Activated CD4-positive, alpha-beta T cell treated with anti-CD3 and anti-CD28 coated beads for 4 hours (primary cell): ENCODE measurements around the gene NDUFA13.
A peak's percentile ranks its signal among the peaks of the same experiment; 100 is the strongest.
"Not testable (repeated sequence)": the region's sequence is repeated elsewhere in the genome, so short reads cannot be mapped to it uniquely, and the experiment has no call there.

Experiments
- DNase-seq, 2 donors: peaks; one replicate each; pipeline ENCODE4 v3.0.0-alpha.2; 2020

The NDUFA13 gene

DNA sequence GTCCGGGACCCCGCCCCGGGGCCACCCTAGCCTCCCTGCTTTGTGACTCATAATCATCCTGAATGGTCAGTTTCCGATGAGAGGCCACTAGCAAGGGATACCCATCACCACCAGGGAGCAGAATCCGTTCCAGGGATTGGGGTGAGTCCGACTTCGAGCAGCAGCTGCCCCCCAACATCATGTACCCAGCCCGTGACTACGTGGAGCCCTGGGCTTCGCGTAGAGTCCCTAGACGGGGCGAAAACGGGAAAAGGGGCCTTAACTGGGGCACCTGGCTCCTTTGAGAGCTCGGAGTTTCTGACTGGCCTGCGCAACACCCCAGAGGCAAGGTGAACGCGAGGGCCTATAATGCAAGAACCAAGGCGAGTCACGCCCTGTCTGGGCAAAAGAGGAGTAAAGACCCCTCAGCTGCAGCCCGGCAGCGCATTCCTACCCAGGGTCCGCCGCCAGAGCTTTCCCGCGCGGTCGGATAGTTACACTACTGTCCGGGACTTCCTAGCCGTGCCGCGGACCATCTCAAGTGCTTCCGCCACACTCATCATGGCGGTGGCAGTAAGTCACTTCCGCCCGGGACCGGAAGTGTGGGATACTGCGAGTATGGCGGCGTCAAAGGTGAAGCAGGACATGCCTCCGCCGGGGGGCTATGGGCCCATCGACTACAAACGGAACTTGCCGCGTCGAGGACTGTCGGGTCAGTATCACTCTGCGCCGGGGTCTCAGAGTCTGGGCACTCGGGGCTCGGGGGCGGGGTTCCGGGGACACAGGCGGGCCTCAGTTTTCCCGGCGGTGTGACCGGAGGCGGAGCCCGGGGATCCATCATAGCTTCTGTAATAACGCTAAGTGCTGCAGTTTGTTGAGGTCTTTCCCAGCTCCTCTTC is at the start of gene NDUFA13:
NDUFA13 (plus strand) TSS at position 584 of the 878 bp plus-strand sequence; CDS start at position 598, 14 bp downstream.
- DNase-seq, result peak; percentile 87 to 94

DNA sequence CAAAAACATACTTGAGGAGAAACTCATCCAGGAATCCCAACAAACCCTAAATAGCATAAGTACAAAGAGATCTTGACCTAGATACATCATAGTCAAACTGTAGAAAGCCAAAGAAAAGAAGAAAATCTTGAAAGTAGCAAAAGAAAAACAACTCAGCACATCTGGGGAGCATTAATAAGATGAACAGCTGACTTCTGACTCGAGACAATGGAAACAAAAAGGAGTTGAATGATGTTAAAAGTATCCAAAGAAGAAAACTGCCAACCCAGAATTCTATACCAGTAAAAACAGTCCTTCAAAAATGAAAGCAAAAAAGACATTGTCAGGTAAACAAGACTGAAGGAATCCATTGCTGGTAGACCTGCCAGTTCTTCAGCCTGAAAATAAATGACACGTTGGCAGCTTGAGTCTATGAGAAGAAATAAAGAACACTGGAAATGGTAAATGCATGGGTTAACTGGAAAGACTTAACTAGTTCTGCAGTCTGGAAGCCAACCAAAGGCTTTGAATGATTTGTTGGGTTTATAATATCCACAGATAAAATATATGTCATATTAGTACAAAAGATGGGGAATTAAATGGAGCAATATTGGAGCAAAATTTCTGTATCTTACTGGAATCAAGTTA is 47.5 kb upstream of the NDUFA13 start:
- no peak for DNase-seq

DNA sequence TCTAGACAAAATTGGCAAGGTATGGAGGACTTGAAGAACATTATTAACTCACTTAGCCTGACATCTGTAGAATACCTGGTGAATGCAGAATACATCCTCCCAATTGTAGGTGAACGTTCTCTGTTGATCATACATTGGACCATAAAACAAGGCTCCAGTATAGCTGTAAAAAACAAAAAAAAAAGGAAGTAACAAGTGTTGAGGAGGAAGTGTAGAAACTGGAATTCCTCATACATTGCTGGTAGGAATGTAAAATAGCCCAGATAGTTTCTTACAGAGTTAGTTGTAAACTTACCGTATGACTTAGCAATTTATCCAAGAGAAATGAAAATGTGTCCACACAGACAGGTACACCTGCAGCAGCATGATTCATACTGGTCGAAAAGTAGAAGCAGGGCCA is 45.4 kb upstream of the NDUFA13 start:
- no peak for DNase-seq

DNA sequence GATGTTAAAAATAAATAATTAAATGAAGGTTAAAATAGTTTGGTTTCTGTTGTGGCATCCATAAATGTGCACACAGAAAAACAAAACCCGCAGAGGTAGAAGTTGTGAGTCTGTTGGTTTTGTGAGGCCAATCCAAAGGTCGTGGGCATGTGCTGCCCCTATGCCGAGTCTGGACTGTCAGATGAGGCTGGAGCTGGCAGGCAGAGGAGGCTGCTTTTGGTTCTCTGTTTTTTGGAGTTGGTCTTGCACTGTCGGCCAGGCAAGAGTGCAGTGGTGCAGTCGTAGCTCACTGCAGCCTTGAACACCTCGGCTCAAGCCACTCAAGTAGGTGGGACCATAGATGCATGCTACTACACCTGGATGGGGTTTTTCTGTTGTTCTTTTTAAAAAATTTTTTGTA is 44.3 kb upstream of the NDUFA13 start:
- DNase-seq, result no peak

DNA sequence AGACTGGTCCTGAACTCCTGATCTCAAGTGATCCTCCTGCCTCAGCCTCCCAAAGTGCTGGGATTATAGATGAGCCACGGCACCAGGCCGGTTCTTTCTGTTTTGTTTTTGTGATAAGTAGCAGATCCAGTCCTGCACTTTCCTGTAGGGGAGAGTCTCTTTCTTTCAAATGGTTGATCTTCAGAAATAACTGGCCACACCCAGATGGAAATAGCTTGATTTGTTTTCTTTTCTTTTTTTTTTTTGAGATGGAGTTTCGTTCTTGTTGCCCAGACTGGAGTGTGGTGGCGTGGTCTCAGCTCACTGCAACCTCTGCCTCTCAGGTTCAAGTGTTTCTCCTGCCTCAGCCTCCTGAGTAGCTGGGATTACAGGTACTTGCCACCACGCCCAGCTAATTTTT is 43.9 kb upstream of the NDUFA13 start:
- not testable (repeated sequence) for DNase-seq

DNA sequence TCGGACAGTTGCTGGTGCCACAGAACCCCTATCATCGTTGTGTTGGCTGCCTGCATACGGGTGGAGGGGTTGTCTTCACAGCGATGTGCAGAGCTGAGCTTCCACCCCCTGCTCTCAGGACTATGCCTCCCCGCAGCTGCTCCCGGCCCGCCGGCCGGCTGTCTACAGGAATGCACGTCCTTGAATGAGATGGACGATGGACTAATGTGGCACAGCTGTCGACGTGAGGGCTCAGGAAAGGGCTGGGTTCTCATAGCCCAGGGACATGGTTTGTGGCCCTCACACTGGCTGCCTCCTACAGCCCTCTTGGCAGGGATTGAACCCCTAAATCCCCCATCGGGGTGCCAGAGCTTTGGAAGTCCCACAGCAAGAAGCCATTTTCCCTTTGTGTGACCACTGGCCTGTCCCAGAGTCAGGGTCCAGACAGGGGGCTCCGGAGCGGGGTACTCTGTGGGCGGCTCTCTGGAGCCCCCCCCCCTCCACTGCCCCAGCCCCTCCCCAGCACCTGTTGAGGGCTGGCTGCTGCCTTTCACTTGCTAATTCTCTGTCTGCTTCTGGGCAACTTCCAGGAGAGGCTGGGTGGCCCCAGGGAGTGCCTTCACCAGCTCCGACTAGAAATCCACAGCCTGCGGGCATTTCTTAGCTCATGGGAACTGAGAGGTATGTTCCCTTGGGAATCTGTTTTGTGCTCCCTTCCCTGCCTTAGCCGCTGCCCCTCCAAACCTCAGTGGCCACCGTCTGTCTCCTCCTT is 40.8 kb upstream of the NDUFA13 start:
- no peak for DNase-seq

DNA sequence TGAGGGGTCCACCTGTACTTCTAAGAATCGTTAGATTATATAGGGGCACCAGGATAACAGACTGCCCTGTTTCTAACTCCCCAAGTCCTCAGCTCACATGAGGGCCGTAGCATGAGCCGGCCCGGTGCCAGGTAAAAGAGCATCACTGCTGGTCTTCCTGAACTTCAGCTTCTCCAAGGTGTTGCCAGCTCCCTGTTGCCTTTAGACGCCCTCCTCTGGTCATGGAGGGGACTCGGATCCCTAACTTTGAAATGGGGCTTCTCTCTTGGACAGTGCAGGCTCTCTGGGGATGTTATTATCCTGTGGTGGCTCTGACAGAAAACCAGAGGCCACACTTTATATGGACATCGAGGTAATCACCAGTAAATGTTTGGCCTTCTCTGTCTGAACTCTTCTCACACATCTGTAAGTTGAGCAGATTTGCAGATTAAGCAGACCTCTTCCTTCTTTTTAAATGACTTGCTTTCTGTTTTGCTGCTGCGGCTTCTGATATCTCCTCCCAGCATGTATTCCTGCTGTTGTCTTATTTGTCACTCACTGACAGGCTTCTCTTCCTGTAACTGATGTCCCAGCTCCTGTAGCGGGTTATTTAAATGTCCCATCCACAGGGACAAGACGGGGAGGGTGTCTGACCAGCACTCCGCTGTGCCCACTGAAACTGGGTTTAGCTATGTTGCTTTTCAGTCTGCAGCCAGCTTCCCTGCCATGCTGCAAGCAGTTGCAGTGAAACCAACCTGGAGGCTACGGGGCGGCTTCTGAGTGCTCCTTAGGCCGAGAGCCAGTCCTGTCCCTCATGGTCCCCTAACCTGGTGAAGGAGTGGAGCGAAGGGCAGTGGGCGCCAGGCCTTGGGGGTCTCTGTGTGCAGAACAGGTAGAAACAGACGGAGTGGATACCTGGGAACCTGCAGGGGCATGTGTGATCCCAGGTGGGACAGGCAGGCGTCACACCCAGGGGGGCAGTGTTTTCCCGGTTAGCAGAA is 39.9 kb upstream of the NDUFA13 start:
- no peak for DNase-seq

DNA sequence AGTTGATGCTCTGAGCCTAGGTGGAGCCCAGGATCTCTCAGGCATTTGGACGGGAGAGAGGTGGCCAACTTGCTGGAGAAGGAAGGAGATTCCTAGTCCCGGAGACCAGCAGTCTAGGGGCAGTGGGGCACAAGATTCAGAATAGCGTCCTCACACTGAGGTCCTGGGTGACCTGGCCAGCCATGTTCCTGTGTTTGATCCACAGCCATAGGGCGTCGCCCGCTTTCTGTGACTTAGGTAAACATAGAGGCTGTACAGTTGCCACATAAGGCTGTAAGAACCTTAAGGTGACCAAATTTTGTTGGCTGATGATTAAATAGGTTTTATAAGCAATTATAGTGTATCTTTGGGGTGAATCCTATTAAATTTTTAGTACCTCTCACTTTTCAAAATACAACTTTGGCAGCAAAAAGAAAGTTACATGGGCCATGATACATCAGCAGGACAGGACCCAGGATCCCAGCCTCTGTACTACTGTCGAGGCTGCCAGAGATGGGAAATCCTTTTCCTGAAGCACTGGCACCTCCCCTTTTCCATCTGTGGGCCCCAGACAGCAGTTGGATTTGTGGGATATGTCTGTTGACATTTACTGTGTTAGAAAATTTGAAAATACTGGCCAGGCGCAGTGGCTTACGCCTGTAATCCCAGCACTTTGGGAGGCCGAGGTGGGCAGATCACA is 38.2 kb upstream of the NDUFA13 start:
- no peak for DNase-seq

DNA sequence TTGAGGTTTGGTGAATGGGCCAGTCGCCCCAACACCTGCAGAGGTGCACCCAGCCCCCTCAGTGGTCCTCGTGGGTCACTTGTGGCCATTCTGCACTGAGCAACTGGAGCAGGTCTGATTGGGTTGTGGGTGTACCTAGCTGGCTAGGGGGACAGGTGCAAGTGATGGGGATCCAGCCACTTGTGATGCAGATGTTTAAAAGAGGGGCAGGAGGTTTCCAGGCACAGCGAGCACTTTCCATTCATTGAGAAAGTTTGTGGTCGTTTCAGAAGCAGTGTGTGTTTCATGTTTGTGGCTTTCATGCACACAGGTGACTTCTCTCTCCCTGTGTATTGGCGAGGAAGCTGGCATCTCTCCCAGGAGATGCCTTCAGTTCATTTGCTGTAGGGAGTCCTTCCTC is 35.3 kb upstream of the NDUFA13 start:
- no peak for DNase-seq

DNA sequence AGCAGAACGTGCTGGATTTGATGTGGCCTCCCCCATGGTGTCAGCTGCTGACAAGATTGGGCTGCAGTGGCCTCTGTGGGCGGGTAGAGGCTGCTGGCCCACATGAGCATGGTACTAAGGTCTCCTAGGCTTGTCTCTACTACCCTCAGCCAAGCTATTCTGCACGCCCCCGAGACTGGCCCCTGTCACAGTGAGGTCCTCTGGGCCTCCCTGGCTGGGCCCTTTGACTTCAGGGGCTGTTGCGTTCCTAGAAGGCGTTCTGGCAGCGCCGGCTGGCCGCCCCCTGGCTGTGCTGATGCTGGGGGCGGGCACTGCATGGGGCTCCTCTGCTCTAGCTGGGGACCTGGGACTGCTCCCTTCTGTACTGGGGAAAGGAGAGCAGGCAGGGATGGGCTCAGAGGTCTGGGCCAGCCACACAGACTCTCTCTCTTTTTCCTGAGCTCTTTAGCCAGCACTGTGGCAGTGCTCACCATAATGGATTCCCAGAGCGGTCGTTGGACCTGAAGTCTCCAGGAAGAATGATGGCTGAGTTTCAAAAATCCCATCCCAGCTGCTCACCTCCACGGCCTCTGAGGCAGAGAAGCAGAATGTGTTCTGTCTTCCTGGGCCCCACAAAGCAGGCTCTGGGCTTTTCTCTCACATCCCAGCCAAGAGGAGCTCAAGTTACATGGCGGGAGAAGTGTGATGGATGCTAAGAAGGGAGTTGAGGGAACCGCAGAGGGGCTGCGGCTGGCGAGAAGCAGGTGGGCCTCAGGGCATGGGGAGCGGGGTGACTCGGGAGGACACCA is 33.0 kb upstream of the NDUFA13 start:
- no peak for DNase-seq

DNA sequence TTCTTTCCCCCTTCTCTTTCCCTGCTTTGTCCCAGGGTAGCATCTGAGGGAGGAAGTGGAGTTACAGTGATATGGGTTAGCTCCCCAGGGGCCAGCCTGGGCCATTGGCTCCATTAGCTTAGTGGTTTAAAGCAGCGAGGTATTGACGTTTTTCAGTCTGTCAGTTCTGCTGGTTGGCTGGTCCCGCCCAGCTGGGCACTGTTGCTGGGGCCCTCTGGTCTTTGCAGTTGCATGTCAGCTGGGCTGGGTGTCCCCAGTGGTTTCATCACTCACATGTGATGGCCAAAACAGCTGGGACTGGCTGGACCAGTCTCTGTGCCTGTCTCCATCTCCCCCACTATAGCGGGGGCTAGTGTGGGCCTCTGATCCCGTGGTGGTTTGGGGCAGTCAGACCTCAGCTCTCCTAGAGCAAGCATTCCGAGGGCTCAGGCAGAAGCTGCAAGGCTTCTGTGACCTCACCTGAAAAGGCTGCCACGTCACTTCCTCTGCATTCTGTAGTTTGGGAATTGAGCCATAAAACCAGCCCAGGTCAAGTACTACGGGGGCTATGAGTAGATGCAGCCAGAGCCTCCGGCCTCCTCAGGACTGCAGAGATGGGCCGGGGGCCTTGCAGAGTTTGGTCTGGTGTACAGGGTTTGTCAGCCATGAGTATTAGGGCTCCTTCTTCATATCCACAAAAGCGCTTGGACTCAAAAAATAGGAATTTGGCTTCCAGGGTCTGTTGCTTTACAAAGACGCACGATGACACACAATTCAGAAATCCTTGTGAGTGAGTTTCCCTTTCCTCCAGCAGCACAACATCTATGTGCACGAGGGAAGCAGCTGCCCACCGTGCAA is 30.6 kb upstream of the NDUFA13 start:
- DNase-seq, result no peak

DNA sequence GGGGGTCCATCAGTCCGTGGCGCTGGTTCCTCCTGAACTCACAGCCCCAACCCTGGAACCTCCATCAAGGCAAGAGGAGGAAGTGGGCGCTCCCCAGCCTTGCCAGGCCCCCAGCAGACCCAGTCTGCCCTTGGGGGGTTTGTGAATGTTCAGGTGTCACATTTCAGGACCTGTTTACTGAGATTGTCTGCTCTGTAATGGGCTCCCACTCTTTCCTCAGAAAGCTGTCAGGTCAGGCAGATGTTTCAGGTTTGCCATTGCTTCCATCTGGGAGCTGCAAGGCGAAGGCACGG is 30.1 kb upstream of the NDUFA13 start:
- no peak for DNase-seq

DNA sequence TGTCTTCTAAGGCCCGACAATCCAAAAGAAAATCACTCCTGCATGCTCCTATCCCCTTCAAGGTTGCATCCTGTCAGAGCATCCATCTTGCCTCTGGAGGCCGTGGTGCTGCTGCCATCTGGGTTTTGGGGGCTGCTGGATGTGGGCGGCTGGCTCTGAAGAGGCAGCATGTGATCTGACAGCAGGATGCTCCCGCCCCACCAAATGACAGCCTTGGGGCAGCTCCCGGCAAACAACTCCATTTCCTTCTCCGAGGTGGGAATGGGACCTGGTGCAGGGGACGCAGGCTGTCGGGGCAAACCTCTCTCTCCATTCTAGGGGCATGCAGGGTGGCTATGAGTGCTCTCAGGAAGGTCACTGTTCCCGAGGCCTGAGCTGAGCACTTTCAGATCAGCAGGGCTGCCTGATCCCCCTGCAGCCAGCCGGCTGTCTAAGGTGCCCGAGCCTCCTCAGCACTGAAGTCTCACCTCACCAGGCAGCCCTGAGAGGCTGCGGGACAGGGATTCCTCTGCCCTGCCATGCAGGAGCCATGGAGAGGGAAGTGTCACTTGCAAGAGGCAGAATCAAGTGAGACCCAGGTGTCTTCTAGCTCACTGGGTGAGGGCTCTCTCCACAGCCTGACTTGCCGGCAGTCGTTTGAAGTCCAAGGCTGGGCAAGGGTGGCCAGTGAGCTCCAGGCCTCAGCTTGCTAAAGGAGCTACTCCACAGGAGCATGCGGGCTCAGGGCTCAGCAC is 29.5 kb upstream of the NDUFA13 start:
- DNase-seq, result no peak

DNA sequence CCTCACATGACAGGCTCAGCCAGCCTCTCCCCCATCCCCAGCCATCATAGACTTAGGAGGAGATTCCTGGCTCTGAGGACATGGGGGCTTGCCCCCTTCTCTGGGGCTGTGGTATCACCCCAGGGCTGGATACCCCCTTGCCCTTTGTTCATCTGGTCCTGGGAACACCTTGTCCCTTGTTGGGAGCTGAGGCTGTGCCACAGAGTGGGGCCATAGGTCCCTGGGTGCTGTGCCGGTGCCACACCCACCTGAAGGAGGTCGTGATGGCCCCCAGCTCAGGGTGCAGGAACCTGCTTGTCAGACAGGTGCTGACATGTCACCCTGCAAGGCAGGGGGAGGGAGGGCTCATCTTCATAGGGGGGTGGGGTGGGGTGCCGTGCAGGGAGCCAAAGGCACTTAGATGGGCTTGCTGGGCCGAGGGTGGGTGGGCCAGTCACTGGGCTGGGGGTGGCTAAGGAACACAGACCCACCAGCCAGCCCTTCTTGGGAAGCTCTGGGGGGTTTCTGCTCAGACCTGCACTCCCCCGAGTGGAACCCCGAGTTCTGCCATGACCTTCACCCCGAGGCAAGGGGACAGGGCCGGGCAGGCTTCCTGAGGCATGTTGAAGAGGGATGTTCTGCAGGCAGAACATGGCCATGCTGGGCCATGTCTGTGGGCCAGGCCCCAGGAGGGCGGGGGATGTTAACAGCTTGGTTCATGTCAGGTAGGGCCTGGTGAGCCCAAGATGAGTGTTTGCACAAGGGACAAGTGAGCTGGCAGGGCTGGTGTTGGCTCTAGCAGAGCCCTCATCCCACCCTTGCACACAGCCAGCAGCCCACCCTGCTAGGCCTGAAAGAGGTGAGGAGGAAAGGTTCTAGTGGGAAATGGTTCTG is 28.7 kb upstream of the NDUFA13 start:
- no peak for DNase-seq

DNA sequence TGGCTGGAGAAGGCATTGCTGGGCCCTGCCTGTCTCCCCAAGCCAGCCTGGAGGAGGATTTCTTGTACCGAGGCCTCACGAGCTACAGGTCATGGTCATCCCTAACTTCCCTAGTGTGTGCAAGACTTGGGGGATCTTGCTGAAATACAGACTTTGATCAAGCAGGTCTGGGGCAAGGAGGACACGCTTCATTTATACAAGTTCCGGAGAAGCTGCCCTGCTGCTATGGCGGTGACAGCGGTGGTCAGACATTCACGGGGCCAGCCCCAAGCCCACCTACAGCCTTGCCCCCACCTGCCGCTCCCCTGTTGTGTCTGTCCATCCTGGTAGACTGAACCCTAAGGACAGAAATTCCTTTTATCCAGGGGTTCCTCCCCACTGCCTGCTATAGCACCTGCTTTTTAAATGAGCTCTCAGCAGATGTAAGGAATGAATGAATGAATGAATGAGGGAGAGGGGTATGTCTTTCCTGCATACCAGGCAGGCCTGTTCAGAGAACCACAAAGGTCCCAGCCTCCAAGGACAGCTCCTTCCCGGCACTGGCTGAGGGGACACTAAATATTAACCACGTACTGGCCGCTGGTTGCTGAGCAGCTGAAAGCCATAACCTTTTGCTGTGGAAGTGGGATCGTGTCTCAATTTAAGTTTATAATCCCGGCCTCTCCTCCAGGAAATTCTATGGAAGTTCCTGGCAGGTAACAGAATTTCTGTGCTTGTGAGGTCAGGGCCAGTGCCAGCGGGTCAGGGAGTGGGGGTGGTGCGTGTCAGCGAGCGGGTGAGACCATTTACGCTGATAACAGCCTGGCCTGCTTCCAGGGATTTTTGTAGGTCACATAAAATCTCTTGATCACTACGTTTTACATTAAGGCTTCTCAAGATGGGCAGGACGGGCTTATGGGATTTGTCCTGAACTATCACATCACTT is 27.8 kb upstream of the NDUFA13 start:
- DNase-seq, result no peak

DNA sequence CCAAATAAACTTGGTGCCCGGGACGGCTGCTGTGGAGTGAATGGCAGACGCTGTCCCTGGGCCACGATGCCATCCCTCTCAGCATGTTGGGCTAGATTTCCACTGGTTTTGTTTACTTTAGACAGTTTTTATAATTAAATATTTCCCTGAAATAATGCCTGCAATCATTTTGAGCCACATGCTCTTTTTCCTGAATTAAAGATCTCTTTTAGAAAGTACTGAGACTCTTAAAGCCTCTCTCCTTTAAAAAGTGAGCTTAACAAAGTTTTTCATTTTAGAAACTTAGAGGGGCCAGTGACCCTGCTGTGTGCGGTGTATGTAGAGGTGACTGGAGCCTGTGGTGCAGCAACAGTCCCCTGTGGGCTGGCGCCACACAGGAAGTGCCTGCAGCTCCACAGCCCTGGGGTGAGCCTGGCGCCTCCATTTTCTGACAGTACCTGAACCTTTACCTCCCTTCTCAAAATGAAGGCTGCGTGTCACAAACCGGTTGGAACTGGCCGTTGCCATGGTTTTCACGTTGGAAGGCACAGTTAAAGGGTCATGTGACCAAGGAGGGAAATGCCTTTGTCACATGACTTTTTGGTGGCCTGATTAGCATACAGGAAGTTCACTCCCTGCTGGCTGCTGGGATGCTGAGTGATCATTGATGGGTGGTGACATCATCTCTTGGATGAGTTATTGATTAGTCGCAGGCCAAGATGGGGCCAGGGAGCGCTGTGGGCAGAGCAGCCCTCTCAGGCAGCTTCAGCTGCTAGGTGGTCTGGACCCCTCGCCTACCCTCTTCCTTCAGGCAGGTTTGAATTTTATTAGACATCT is 26.9 kb upstream of the NDUFA13 start:
- DNase-seq, result peak; percentile 78 to 80
